ENCODE measurements around the gene EPO. TPM values are rescaled to one million over a fixed set of nuclear protein-coding genes. Genes with fewer than 3 reads are reported as not detected.
A peak's percentile ranks its signal among the peaks of the same experiment; 100 is the strongest.

Gene EPO
- total RNA-seq, 4 donors from 2014 or later = not detected

DNA sequence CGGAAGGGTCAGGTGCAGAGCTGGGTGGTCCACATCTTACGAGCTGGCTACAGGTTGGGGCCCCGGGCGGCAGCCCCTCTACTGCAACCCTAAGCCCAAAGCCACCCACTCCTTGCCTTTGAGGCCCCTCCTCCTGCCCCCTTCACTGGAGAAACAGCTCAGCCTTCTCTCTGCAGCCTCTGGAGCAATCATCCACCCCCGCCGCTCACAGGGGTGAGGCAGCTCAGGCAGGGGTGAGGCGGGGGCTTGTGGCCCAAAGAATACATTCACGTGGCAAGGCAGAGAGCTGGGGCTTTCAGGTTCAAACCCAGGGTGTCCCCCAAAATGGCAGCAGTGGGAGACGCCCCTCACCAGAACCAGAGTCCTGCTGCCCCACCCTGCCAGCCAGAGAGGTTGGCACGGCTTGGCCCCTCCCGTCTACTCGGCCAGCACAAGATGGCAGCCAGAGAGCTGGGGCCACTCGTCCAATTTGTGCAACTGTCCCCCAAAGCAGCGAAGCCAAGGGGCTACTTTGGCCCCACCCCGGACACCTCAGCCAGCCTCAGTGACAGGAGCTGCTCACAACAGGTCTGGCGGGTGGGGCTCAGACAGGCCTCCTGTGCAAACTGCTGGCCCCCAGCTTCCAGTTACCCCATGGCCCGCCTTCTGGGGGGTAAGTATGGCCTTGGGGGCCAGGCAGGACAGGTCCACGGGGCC lies 39.5 kb upstream of the EPO start:
- Histone ChIP-seq H3K27me3 (no peaks in the 10 kb centered on the region), H3K36me3 (peaks cover 55 to 93% (median 66%) of the 10 kb centered on the region in 3 donors), H3K27ac (peak overlapping the region; percentile 64 to 86 (median 82)), H3K4me3 (no peak overlapping the region), H3K4me1 (peaks cover 23 to 67% (median 28%) of the 10 kb centered on the region in 3 donors), H3K9me3 (no peaks in the 10 kb centered on the region)
- intact Hi-C loops (cut with DNase I) = no loop called here
- no peak for TF ChIP-seq POLR2A (IDR thresholded peaks at IDR 0.05)
- no peak for TF ChIP-seq CTCF (IDR thresholded peaks at IDR 0.05)
- 82 to 92% methylated on average over 3 of the region's 18 CpGs for WGBS, 2 donors
- DNase-seq = no peak

GRCh38 chr7:100681491-100682227 lies 38.6 kb upstream of the EPO start:
- H3K4me1 ChIP-seq = peaks cover 17 to 57% (median 20%) of the 10 kb centered on the region in 3 donors
- no peaks in the 10 kb centered on the region for H3K9me3 ChIP-seq
- 62 to 73% methylated on average over 10 of the region's 29 CpGs for WGBS, 2 donors
- no peak for TF ChIP-seq CTCF (IDR thresholded peaks at IDR 0.05)
- no peak for TF ChIP-seq POLR2A (IDR thresholded peaks at IDR 0.05)
- no peak overlapping the region for H3K4me3 ChIP-seq
- H3K36me3 ChIP-seq = peaks cover 64 to 97% (median 73%) of the 10 kb centered on the region in 3 donors
- intact Hi-C loops (cut with DNase I) = no loop called here
- H3K27me3 ChIP-seq = no peaks in the 10 kb centered on the region
- peak overlapping the region in 1 of 4 donors; percentile 86 for H3K27ac ChIP-seq
- no peak for DNase-seq

- Histone ChIP-seq H3K27me3 (no peaks in the 10 kb centered on the region), H3K27ac (peak overlapping the region in 1 of 4 donors; percentile 86), H3K9me3 (no peaks in the 10 kb centered on the region), H3K4me1 (peaks cover 17 to 51% (median 20%) of the 10 kb centered on the region in 3 donors), H3K4me3 (no peak overlapping the region), H3K36me3 (peaks cover 68 to 97% (median 73%) of the 10 kb centered on the region in 3 donors)
- intact Hi-C loops (cut with DNase I) = no loop called here
- TF ChIP-seq CTCF (IDR thresholded peaks at IDR 0.05) = no peak
- no peak for TF ChIP-seq POLR2A (IDR thresholded peaks at IDR 0.05)
- WGBS, 2 donors = 23 to 48% methylated on average over 6 of the region's 25 CpGs
- DNase-seq = no peak
Measured at GRCh38 chr7:100682228-100682741, 38.0 kb upstream of the EPO start.

DNA sequence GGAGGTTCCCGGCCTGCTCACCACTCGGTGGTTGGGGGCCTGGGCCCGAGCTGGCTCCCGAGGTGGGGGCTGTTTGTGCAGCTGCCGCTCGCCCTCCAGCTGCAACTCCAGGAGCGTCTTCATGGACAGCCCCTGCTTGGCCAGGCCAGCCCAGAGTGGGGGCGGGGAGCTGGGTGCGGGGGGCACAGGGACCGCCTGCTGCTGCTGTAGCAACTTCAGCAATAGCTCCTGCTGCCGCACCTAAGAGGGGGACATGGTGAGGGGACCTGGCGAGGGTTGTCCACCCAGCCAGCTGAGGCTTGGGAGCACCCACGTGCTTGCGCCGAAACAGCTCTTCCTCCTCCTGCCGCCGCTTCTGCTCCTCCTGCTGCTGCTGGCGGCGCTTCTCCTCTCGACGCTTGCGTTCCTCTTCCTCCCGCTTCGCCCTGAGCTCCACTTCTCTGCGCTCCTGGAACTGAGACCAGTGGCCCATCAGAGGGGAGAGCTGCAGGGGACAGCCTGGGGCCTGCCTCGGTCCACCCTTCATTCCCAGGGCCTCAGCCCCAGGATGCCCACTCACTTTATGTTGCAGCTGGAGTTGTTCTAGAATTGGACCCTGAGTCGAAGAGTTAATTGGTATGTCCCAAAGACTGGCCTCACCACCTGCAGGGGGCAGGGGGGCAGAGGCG lies 37.1 kb upstream of the EPO start:
- DNase-seq = no peak
- Histone ChIP-seq H3K27ac (no peak overlapping the region), H3K4me1 (peaks cover 20 to 45% (median 20%) of the 10 kb centered on the region in 3 donors), H3K9me3 (no peaks in the 10 kb centered on the region), H3K27me3 (no peaks in the 10 kb centered on the region), H3K36me3 (peaks cover 67 to 97% (median 73%) of the 10 kb centered on the region in 3 donors), H3K4me3 (no peak overlapping the region)
- 92 to 94% methylated on average over 11 to 17 of the region's 28 CpGs for WGBS, 2 donors
- no peak for TF ChIP-seq POLR2A (IDR thresholded peaks at IDR 0.05)
- TF ChIP-seq CTCF (IDR thresholded peaks at IDR 0.05) = no peak
- intact Hi-C loops (cut with DNase I) = no loop called here

Data from esophagus squamous epithelium (tissue), 5 donors.